ENCODE measurements around the gene AOPEP. TPM values are rescaled to one million over a fixed set of nuclear protein-coding genes. Genes with fewer than 3 reads are reported as not detected.

Gene AOPEP
- total and polyA plus RNA-seq, 9 of the 15 experiments (the other 6 are each of a cell fraction or from before 2014, with no cell fraction given): 4.5 to 19.3 (median 13.5) TPM

GRCh38 chr9:95048225-95049087 lies 322.0 kb downstream of the AOPEP start (continued):
- TF ChIP-seq HMGN3 (IDR thresholded peaks at IDR 0.05; ENCODE audit: borderline replicate concordance, extremely low read depth, insufficient read length, low read depth, low read length) (peak; percentile 71), ZBTB17 (CRISPR knock-in tag; IDR thresholded peaks at IDR 0.05) (no peak), HNRNPL (IDR thresholded peaks at IDR 0.05; ENCODE audit: low read depth, low read length) (no peak), HOXB6 (CRISPR knock-in tag; IDR thresholded peaks at IDR 0.05; ENCODE audit: borderline replicate concordance) (no peak), NBN (IDR thresholded peaks at IDR 0.05; ENCODE audit: low read depth) (no peak), KLF16 (IDR thresholded peaks at IDR 0.05) (no peak), NR2C2 (CRISPR knock-in tag; IDR thresholded peaks at IDR 0.05) (no peak), NR2C2 (tag; IDR thresholded peaks at IDR 0.05) (no peak), SMAD4 (CRISPR knock-in tag; conservative IDR thresholded peaks at IDR 0.05) (peak; percentile 22; the same call in 1 of the 2 replicates), SLC30A9 (CRISPR knock-in tag; IDR thresholded peaks at IDR 0.05) (no peak), TCF15 (CRISPR knock-in tag; IDR thresholded peaks at IDR 0.05) (no peak), ETV5 (CRISPR knock-in tag; IDR thresholded peaks at IDR 0.05; ENCODE audit: low read depth) (no peak), ZFP1 (CRISPR knock-in tag; IDR thresholded peaks at IDR 0.05) (no peak), NONO (IDR thresholded peaks at IDR 0.05; ENCODE audit: low read depth in 2 of 2, low read length in 1 of 2) (no peak), REST (IDR thresholded peaks at IDR 0.05; ENCODE audit: borderline replicate concordance) (peak; percentile 66), REST (CRISPR knock-in tag; IDR thresholded peaks at IDR 0.05; ENCODE audit: low read depth) (no peak)
- TF ChIP-seq, protein P1, sequence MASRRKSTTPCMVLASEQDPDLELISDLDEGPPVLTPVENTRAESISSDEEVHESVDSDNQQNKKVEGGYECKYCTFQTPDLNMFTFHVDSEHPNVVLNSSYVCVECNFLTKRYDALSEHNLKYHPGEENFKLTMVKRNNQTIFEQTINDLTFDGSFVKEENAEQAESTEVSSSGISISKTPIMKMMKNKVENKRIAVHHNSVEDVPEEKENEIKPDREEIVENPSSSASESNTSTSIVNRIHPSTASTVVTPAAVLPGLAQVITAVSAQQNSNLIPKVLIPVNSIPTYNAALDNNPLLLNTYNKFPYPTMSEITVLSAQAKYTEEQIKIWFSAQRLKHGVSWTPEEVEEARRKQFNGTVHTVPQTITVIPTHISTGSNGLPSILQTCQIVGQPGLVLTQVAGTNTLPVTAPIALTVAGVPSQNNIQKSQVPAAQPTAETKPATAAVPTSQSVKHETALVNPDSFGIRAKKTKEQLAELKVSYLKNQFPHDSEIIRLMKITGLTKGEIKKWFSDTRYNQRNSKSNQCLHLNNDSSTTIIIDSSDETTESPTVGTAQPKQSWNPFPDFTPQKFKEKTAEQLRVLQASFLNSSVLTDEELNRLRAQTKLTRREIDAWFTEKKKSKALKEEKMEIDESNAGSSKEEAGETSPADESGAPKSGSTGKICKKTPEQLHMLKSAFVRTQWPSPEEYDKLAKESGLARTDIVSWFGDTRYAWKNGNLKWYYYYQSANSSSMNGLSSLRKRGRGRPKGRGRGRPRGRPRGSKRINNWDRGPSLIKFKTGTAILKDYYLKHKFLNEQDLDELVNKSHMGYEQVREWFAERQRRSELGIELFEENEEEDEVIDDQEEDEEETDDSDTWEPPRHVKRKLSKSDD (conservative IDR thresholded peaks at IDR 0.05; ENCODE audit: low read length): no peak

All from K562 (cell line).